ENCODE measurements around the gene IQCM. TPM values are rescaled to one million over a fixed set of nuclear protein-coding genes. Genes with fewer than 3 reads are reported as not detected.

The IQCM gene
- 0.15 TPM for polyA plus RNA-seq
- long read RNA-seq, donor 1: 0 reads
- long read RNA-seq, donor 2: 0 reads
- long read RNA-seq, donor 3: 0 reads
- long read RNA-seq, donor 4: 0 reads
- long read RNA-seq, donor 5: 0 reads
- long read RNA-seq, donor 6: 0 reads
- long read RNA-seq, donor 7: 0 reads
- long read RNA-seq, donor 8: 0 reads
- long read RNA-seq, donor 9: 0 reads
- long read RNA-seq, donor 10: 0 reads
- long read RNA-seq, donor 11: 0 reads

- WGBS (ENCODE audit: insufficient coverage, low lambda C conversion rate): no CpG with 5 or more reads among the region's 1 CpG
- Histone ChIP-seq H3K4me1 (ENCODE audit: control insufficient read depth, insufficient read depth, low read length) (no peaks in the 10 kb centered on the region), H3K27me3 (ENCODE audit: control insufficient read depth, insufficient read depth, low read length) (no peaks in the 10 kb centered on the region), H3K4me3 (ENCODE audit: low read length) (no peak within 1 kb of the TSS), H3K36me3 (ENCODE audit: control insufficient read depth, insufficient read depth, low read length) (no peaks in the 10 kb centered on the region), H3K27ac (ENCODE audit: low read length) (no peak within 1 kb of the TSS), H3K9me3 (ENCODE audit: control insufficient read depth, low read depth, low read length) (no peaks in the 10 kb centered on the region)
- DNase-seq: no peak
These were observed at the start of gene IQCM for GRCh38 chr4:149815743-149816142. TSS of gene IQCM (minus strand) at chr4:149815843. CDS start at chr4:149742691, 73,152 bp downstream.

- Histone ChIP-seq H3K9me3 (ENCODE audit: control insufficient read depth, low read depth, low read length) (no peaks in the 10 kb centered on the region), H3K4me1 (ENCODE audit: control insufficient read depth, insufficient read depth, low read length) (no peaks in the 10 kb centered on the region), H3K27ac (ENCODE audit: low read length) (no peak overlapping the region), H3K4me3 (ENCODE audit: low read length) (no peak overlapping the region), H3K36me3 (ENCODE audit: control insufficient read depth, insufficient read depth, low read length) (no peaks in the 10 kb centered on the region), H3K27me3 (ENCODE audit: control insufficient read depth, insufficient read depth, low read length) (no peaks in the 10 kb centered on the region)
- DNase-seq: no peak
- 100% methylated on average over 1 of the region's 3 CpGs for WGBS (ENCODE audit: insufficient coverage, low lambda C conversion rate)
These were observed 41.8 kb upstream of the IQCM start for GRCh38 chr4:149857446-149857845.

GRCh38 chr4:149845743-149846142, 30.1 kb upstream of the IQCM start:
- Histone ChIP-seq H3K4me1 (ENCODE audit: control insufficient read depth, insufficient read depth, low read length) (no peaks in the 10 kb centered on the region), H3K36me3 (ENCODE audit: control insufficient read depth, insufficient read depth, low read length) (no peaks in the 10 kb centered on the region), H3K27me3 (ENCODE audit: control insufficient read depth, insufficient read depth, low read length) (no peaks in the 10 kb centered on the region), H3K4me3 (ENCODE audit: low read length) (no peak overlapping the region), H3K9me3 (ENCODE audit: control insufficient read depth, low read depth, low read length) (no peaks in the 10 kb centered on the region), H3K27ac (ENCODE audit: low read length) (no peak overlapping the region)
- no peak for DNase-seq

GRCh38 chr4:149841686-149842085, 26.0 kb upstream of the IQCM start:
- WGBS (ENCODE audit: insufficient coverage, low lambda C conversion rate): no CpG with 5 or more reads among the region's 1 CpG
- Histone ChIP-seq H3K9me3 (ENCODE audit: control insufficient read depth, low read depth, low read length) (no peaks in the 10 kb centered on the region), H3K27me3 (ENCODE audit: control insufficient read depth, insufficient read depth, low read length) (no peaks in the 10 kb centered on the region), H3K4me3 (ENCODE audit: low read length) (no peak overlapping the region), H3K36me3 (ENCODE audit: control insufficient read depth, insufficient read depth, low read length) (no peaks in the 10 kb centered on the region), H3K27ac (ENCODE audit: low read length) (no peak overlapping the region), H3K4me1 (ENCODE audit: control insufficient read depth, insufficient read depth, low read length) (no peaks in the 10 kb centered on the region)
- no peak for DNase-seq

GRCh38 chr4:149838036-149838435, 22.4 kb upstream of the IQCM start:
- no peak overlapping the region for H3K4me3 ChIP-seq (ENCODE audit: low read length)
- H3K9me3 ChIP-seq (ENCODE audit: control insufficient read depth, low read depth, low read length): peaks cover 3% of the 10 kb centered on the region
- no peak overlapping the region for H3K27ac ChIP-seq (ENCODE audit: low read length)
- no peaks in the 10 kb centered on the region for H3K4me1 ChIP-seq (ENCODE audit: control insufficient read depth, insufficient read depth, low read length)
- WGBS (ENCODE audit: insufficient coverage, low lambda C conversion rate): no CpG with 5 or more reads among the region's 1 CpG
- no peak for DNase-seq
- H3K27me3 ChIP-seq (ENCODE audit: control insufficient read depth, insufficient read depth, low read length): no peaks in the 10 kb centered on the region
- no peaks in the 10 kb centered on the region for H3K36me3 ChIP-seq (ENCODE audit: control insufficient read depth, insufficient read depth, low read length)

GRCh38 chr4:149836546-149836945, 20.9 kb upstream of the IQCM start:
- Histone ChIP-seq H3K4me1 (ENCODE audit: control insufficient read depth, insufficient read depth, low read length) (no peaks in the 10 kb centered on the region), H3K36me3 (ENCODE audit: control insufficient read depth, insufficient read depth, low read length) (no peaks in the 10 kb centered on the region), H3K27ac (ENCODE audit: low read length) (no peak overlapping the region), H3K9me3 (ENCODE audit: control insufficient read depth, low read depth, low read length) (peaks cover 3% of the 10 kb centered on the region), H3K27me3 (ENCODE audit: control insufficient read depth, insufficient read depth, low read length) (no peaks in the 10 kb centered on the region), H3K4me3 (ENCODE audit: low read length) (no peak overlapping the region)
- WGBS (ENCODE audit: insufficient coverage, low lambda C conversion rate): no CpG with 5 or more reads among the region's 3 CpGs
- no peak for DNase-seq

GRCh38 chr4:149835280-149835679, 19.6 kb upstream of the IQCM start:
- Histone ChIP-seq H3K27me3 (ENCODE audit: control insufficient read depth, insufficient read depth, low read length) (no peaks in the 10 kb centered on the region), H3K36me3 (ENCODE audit: control insufficient read depth, insufficient read depth, low read length) (no peaks in the 10 kb centered on the region), H3K4me1 (ENCODE audit: control insufficient read depth, insufficient read depth, low read length) (no peaks in the 10 kb centered on the region), H3K4me3 (ENCODE audit: low read length) (no peak overlapping the region), H3K27ac (ENCODE audit: low read length) (no peak overlapping the region), H3K9me3 (ENCODE audit: control insufficient read depth, low read depth, low read length) (peaks cover 3% of the 10 kb centered on the region)
- no peak for DNase-seq
- no CpG with 5 or more reads among the region's 15 CpGs for WGBS (ENCODE audit: insufficient coverage, low lambda C conversion rate)

GRCh38 chr4:149831656-149832208, 16.1 kb upstream of the IQCM start:
- no peak for DNase-seq
- no peaks in the 10 kb centered on the region for H3K27me3 ChIP-seq (ENCODE audit: control insufficient read depth, insufficient read depth, low read length)
- peaks cover 3% of the 10 kb centered on the region for H3K9me3 ChIP-seq (ENCODE audit: control insufficient read depth, low read depth, low read length)
- H3K4me1 ChIP-seq (ENCODE audit: control insufficient read depth, insufficient read depth, low read length): no peaks in the 10 kb centered on the region
- H3K27ac ChIP-seq (ENCODE audit: low read length): no peak overlapping the region
- H3K36me3 ChIP-seq (ENCODE audit: control insufficient read depth, insufficient read depth, low read length): no peaks in the 10 kb centered on the region
- no peak overlapping the region for H3K4me3 ChIP-seq (ENCODE audit: low read length)

GRCh38 chr4:149830823-149831222, 15.2 kb upstream of the IQCM start:
- H3K36me3 ChIP-seq (ENCODE audit: control insufficient read depth, insufficient read depth, low read length): no peaks in the 10 kb centered on the region
- no peak overlapping the region for H3K27ac ChIP-seq (ENCODE audit: low read length)
- peaks cover 3% of the 10 kb centered on the region for H3K9me3 ChIP-seq (ENCODE audit: control insufficient read depth, low read depth, low read length)
- DNase-seq: no peak
- no peaks in the 10 kb centered on the region for H3K27me3 ChIP-seq (ENCODE audit: control insufficient read depth, insufficient read depth, low read length)
- WGBS (ENCODE audit: insufficient coverage, low lambda C conversion rate): no CpG with 5 or more reads among the region's 3 CpGs
- H3K4me1 ChIP-seq (ENCODE audit: control insufficient read depth, insufficient read depth, low read length): no peaks in the 10 kb centered on the region
- no peak overlapping the region for H3K4me3 ChIP-seq (ENCODE audit: low read length)

- Histone ChIP-seq H3K36me3 (ENCODE audit: control insufficient read depth, insufficient read depth, low read length) (no peaks in the 10 kb centered on the region), H3K27me3 (ENCODE audit: control insufficient read depth, insufficient read depth, low read length) (no peaks in the 10 kb centered on the region), H3K9me3 (ENCODE audit: control insufficient read depth, low read depth, low read length) (no peaks in the 10 kb centered on the region), H3K27ac (ENCODE audit: low read length) (no peak overlapping the region), H3K4me3 (ENCODE audit: low read length) (no peak overlapping the region), H3K4me1 (ENCODE audit: control insufficient read depth, insufficient read depth, low read length) (no peaks in the 10 kb centered on the region)
- DNase-seq: no peak
- 80% methylated on average over 1 of the region's 2 CpGs for WGBS (ENCODE audit: insufficient coverage, low lambda C conversion rate)
These were observed 9.7 kb upstream of the IQCM start for GRCh38 chr4:149825336-149825735.

- Histone ChIP-seq H3K4me1 (ENCODE audit: control insufficient read depth, insufficient read depth, low read length) (no peaks in the 10 kb centered on the region), H3K27ac (ENCODE audit: low read length) (no peak overlapping the region), H3K27me3 (ENCODE audit: control insufficient read depth, insufficient read depth, low read length) (no peaks in the 10 kb centered on the region), H3K36me3 (ENCODE audit: control insufficient read depth, insufficient read depth, low read length) (no peaks in the 10 kb centered on the region), H3K9me3 (ENCODE audit: control insufficient read depth, low read depth, low read length) (no peaks in the 10 kb centered on the region), H3K4me3 (ENCODE audit: low read length) (no peak overlapping the region)
- 81% methylated on average over 3 of the region's 4 CpGs for WGBS (ENCODE audit: insufficient coverage, low lambda C conversion rate)
- no peak for DNase-seq
These were observed 8.2 kb upstream of the IQCM start for GRCh38 chr4:149823769-149824221.
